ENCODE measurements around the gene BEAN1. TPM values are rescaled to one million over a fixed set of nuclear protein-coding genes. Genes with fewer than 3 reads are reported as not detected.

The BEAN1 gene
- total RNA-seq, 1 experiment from 2014 or later: 0.24 TPM

- Histone ChIP-seq H2BK5ac (ENCODE audit: insufficient read length, low read length) (no peak overlapping the region), H3K23ac (ENCODE audit: insufficient read length, low read depth, low read length) (no peak overlapping the region), H2BK20ac (ENCODE audit: low read depth, low read length, poor library complexity, severe bottlenecking) (no peak overlapping the region), H3K4me1 (ENCODE audit: insufficient read depth, low read length) (no peaks in the 10 kb centered on the region), H3K23me2 (ENCODE audit: insufficient read length, low read depth, low read length, poor library complexity, severe bottlenecking) (no peaks in the 10 kb centered on the region), H3K27me3 (ENCODE audit: insufficient read depth, low read length) (no peaks in the 10 kb centered on the region), H3K27ac (ENCODE audit: insufficient read length, low read depth, low read length) (no peak overlapping the region), H2BK15ac (ENCODE audit: low read depth, low read length) (no peak overlapping the region), H4K5ac (ENCODE audit: insufficient read length, low read depth, low read length) (no peak overlapping the region), H2BK120ac (ENCODE audit: low read depth, low read length, poor library complexity, severe bottlenecking) (no peak overlapping the region), H3K79me1 (ENCODE audit: insufficient read depth, low read depth, low read length, poor library complexity, severe bottlenecking) (no peaks in the 10 kb centered on the region), H4K20me1 (ENCODE audit: control insufficient read depth, insufficient read depth, insufficient read length) (no peaks in the 10 kb centered on the region), H3K18ac (ENCODE audit: insufficient read length, low read depth, low read length) (no peak overlapping the region), H3T11ph (ENCODE audit: low read length) (no peak overlapping the region), H3K4me2 (ENCODE audit: insufficient read depth, insufficient read length, low read length) (no peak overlapping the region), H4K91ac (ENCODE audit: insufficient read length, low read depth, low read length) (no peak overlapping the region), H3K9me3 (ENCODE audit: control insufficient read depth, low read depth, low read length) (no peaks in the 10 kb centered on the region), H3K9ac (ENCODE audit: extremely low read depth, insufficient read length, low read length) (no peak overlapping the region), H3K4ac (ENCODE audit: low read depth, low read length) (no peak overlapping the region), H3K14ac (ENCODE audit: insufficient read depth, low read length) (no peak overlapping the region), H3K79me2 (ENCODE audit: insufficient read depth, low read length) (no peaks in the 10 kb centered on the region), H2BK12ac (ENCODE audit: insufficient read length, low read depth, low read length) (no peak overlapping the region), H2AFZ (ENCODE audit: low read length) (no peak overlapping the region), H4K8ac (replicated peaks; ENCODE audit: insufficient read length, low read depth, low read length) (no peak overlapping the region), H3K56ac (ENCODE audit: insufficient read length, low read depth, low read length) (no peak overlapping the region), H2AK5ac (ENCODE audit: insufficient read length, low read length) (no peak overlapping the region)
- TF ChIP-seq, protein P1, sequence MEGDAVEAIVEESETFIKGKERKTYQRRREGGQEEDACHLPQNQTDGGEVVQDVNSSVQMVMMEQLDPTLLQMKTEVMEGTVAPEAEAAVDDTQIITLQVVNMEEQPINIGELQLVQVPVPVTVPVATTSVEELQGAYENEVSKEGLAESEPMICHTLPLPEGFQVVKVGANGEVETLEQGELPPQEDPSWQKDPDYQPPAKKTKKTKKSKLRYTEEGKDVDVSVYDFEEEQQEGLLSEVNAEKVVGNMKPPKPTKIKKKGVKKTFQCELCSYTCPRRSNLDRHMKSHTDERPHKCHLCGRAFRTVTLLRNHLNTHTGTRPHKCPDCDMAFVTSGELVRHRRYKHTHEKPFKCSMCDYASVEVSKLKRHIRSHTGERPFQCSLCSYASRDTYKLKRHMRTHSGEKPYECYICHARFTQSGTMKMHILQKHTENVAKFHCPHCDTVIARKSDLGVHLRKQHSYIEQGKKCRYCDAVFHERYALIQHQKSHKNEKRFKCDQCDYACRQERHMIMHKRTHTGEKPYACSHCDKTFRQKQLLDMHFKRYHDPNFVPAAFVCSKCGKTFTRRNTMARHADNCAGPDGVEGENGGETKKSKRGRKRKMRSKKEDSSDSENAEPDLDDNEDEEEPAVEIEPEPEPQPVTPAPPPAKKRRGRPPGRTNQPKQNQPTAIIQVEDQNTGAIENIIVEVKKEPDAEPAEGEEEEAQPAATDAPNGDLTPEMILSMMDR (conservative IDR thresholded peaks at IDR 0.05): no peak
- WGBS (ENCODE audit: extremely low coverage, insufficient read length, low lambda C conversion rate): no CpG with 5 or more reads among the region's 14 CpGs
- no peaks in the 10 kb centered on the region for H3K4me1 Mint-ChIP-seq
- H3K36me3 Mint-ChIP-seq (ENCODE audit: insufficient read depth in 1 of 3, low read depth in 3 of 3): no peaks in the 10 kb centered on the region; a peak in 1 of 7 replicates
- no peak overlapping the region for H3K4me3 Mint-ChIP-seq
- H3K27ac Mint-ChIP-seq: no peak overlapping the region
- H3K9me3 Mint-ChIP-seq: no peaks in the 10 kb centered on the region
- DNase-seq: peak; percentile 5
- H3K27me3 Mint-ChIP-seq (ENCODE audit: low read depth): peaks cover 1% of the 10 kb centered on the region; the same call in 1 of the 2 replicates
Observed at GRCh38 chr16:66390346-66391108, 36.6 kb upstream of the BEAN1 start.
